SH-SY5Y (cell line): ENCODE results near the gene HSF2.

Experiments
- GATA2 ChIP-seq: IDR thresholded peaks from 2 replicates; pipeline ENCODE4 v1.6.1; 2011; ENCODE audit warnings: mild to moderate bottlenecking, low read depth, low read length
- GATA3 ChIP-seq: IDR thresholded peaks from 2 replicates; pipeline ENCODE4 v1.6.1; 2011; ENCODE audit warnings: low read depth, mild to moderate bottlenecking, low read length, moderate library complexity

GRCh38 chr6:122400462-122401089 lies 1.1 kb downstream of the HSF2 start:
- no peak for TF ChIP-seq GATA2
- TF ChIP-seq GATA3, result no peak
